Measurements from ENCODE around the gene XPO4.

DNA sequence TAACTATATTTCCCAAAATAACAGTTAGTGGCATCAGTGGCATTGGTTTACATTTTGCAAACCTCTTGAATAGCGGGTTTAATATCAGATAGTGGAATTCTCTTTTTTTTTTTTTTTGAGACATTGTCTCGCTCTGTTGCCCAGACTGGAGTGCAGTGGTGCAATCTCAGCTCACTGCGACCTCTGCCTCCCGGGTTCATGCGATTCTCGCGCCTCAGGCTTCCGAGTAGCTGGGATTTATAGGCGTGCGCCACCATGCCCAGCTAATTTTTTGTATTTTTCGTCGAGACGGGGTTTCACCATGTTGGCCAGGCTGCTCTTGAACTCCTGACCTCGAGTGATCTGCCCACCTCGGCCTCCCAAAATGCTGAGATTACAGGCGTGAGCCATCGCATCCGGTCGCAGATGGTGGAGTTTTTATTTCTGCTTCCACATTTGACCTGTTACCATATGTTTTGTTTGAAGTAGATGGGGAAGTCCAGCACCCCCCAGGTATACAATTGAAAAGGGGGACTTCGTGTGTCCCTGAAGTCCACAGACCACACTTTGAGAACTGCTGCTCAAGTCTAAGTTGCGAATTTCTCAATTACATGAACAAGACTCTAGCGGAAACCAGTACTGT lies 40.5 kb upstream of the XPO4 start:
- TF ChIP-seq, protein P1, sequence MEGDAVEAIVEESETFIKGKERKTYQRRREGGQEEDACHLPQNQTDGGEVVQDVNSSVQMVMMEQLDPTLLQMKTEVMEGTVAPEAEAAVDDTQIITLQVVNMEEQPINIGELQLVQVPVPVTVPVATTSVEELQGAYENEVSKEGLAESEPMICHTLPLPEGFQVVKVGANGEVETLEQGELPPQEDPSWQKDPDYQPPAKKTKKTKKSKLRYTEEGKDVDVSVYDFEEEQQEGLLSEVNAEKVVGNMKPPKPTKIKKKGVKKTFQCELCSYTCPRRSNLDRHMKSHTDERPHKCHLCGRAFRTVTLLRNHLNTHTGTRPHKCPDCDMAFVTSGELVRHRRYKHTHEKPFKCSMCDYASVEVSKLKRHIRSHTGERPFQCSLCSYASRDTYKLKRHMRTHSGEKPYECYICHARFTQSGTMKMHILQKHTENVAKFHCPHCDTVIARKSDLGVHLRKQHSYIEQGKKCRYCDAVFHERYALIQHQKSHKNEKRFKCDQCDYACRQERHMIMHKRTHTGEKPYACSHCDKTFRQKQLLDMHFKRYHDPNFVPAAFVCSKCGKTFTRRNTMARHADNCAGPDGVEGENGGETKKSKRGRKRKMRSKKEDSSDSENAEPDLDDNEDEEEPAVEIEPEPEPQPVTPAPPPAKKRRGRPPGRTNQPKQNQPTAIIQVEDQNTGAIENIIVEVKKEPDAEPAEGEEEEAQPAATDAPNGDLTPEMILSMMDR (IDR thresholded peaks at IDR 0.05): no peak
- TF ChIP-seq POLR2A (IDR thresholded peaks at IDR 0.05): no peak
- TF ChIP-seq EP300 (IDR thresholded peaks at IDR 0.05): no peak

Measured in ovary (tissue), 3 donors.